ENCODE results near the gene NDUFAF4.
A peak's percentile ranks its signal among the peaks of the same experiment; 100 is the strongest.

NDUFAF4 gene

GRCh38 chr6:96897396-96898240 lies at the start of gene NDUFAF4:
TSS of gene NDUFAF4 (minus strand) at chr6:96897891. CDS start at chr6:96897801, 90 bp downstream.
- DNase-seq = peak; percentile 71

GRCh38 chr6:96947055-96947454 lies 49.4 kb upstream of the NDUFAF4 start:
- no peak for DNase-seq

GRCh38 chr6:96943555-96944215 lies 46.0 kb upstream of the NDUFAF4 start:
- DNase-seq = no peak

- no peak for DNase-seq
These were observed 45.0 kb upstream of the NDUFAF4 start for GRCh38 chr6:96942676-96943075.

GRCh38 chr6:96940322-96940721 lies 42.6 kb upstream of the NDUFAF4 start:
- DNase-seq = no peak

GRCh38 chr6:96939007-96939805 lies 41.5 kb upstream of the NDUFAF4 start:
- DNase-seq = no peak

GRCh38 chr6:96934087-96934486 lies 36.4 kb upstream of the NDUFAF4 start:
- no peak for DNase-seq

- no peak for DNase-seq
These were observed 33.5 kb upstream of the NDUFAF4 start for GRCh38 chr6:96931198-96931597.

- DNase-seq = no peak
These were observed 32.0 kb upstream of the NDUFAF4 start for GRCh38 chr6:96929741-96930140.

GRCh38 chr6:96927660-96928059 lies 30.0 kb upstream of the NDUFAF4 start:
- no peak for DNase-seq

- no peak for DNase-seq
These were observed 28.7 kb upstream of the NDUFAF4 start for GRCh38 chr6:96926425-96926824.

- DNase-seq = no peak
These were observed 27.6 kb upstream of the NDUFAF4 start for GRCh38 chr6:96925290-96925687.

- DNase-seq = no peak
These were observed 26.3 kb upstream of the NDUFAF4 start for GRCh38 chr6:96923871-96924493.

- no peak for DNase-seq
These were observed 25.7 kb upstream of the NDUFAF4 start for GRCh38 chr6:96923400-96923799.

- DNase-seq = no peak
These were observed 19.4 kb upstream of the NDUFAF4 start for GRCh38 chr6:96917098-96917497.

- DNase-seq = no peak
These were observed 15.9 kb upstream of the NDUFAF4 start for GRCh38 chr6:96913621-96914020.

GRCh38 chr6:96911751-96912150 lies 14.1 kb upstream of the NDUFAF4 start:
- DNase-seq = no peak

GRCh38 chr6:96911171-96911570 lies 13.5 kb upstream of the NDUFAF4 start:
- no peak for DNase-seq

- DNase-seq = no peak
These were observed 12.1 kb upstream of the NDUFAF4 start for GRCh38 chr6:96909811-96910210.

- no peak for DNase-seq
These were observed 9.8 kb upstream of the NDUFAF4 start for GRCh38 chr6:96907498-96907897.

- DNase-seq = no peak
These were observed 3.2 kb upstream of the NDUFAF4 start for GRCh38 chr6:96900873-96901272.

- DNase-seq = no peak
These were observed 1.8 kb upstream of the NDUFAF4 start for GRCh38 chr6:96899451-96899998.

GRCh38 chr6:96899019-96899418 lies 1.3 kb upstream of the NDUFAF4 start:
- no peak for DNase-seq
